ENCODE data around the gene L3MBTL2.

GRCh38 chr22:41248758-41249157, 43.6 kb downstream of the L3MBTL2 start:
- TF ChIP-seq CTCF (IDR thresholded peaks at IDR 0.05; ENCODE audit: low read depth, low read length, missing input control) (no peak), JUND (IDR thresholded peaks at IDR 0.05) (no peak), TAF1 (conservative IDR thresholded peaks at IDR 0.05) (no peak), EGR1 (IDR thresholded peaks at IDR 0.05; ENCODE audit: low read depth in 2 of 2) (no peak), HNF4A (conservative IDR thresholded peaks at IDR 0.05) (no peak), ZBTB33 (IDR thresholded peaks at IDR 0.05) (no peak), MAX (IDR thresholded peaks at IDR 0.05) (no peak)
